Measurements from ENCODE around the gene NOTCH1.
A peak's percentile ranks its signal among the peaks of the same experiment; 100 is the strongest.

The NOTCH1 gene

DNA sequence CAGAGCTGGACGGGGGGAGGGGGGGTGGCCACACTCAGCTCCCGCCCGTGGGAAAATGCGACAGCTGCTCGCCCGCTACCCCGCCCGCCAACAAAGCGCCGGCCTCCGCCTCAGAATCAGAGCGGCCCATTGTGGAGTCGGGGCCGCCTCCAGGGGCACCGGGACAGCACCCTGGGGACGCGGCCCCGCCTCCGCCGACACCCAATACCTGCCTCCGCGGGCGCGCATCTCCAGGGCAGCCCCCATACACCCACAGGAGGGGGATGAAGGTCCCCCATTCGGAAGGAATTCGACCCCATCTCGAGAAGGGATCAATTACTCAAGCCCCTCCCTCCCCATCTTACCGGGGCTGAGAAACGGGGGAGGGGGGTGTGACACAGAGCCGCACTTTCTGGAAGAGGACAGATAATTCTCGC is 1.3 kb downstream of the NOTCH1 start:
- ChIA-PET POLR2A (ENCODE audit: low non-redundant PET) (no interaction called here), CTCF (interaction anchor here (0.8 kb wide), 1 partner anchor 56 kb away, joined by 5 read pairs; no protein-coding TSS in a partner anchor)
- TF ChIP-seq, protein P1, sequence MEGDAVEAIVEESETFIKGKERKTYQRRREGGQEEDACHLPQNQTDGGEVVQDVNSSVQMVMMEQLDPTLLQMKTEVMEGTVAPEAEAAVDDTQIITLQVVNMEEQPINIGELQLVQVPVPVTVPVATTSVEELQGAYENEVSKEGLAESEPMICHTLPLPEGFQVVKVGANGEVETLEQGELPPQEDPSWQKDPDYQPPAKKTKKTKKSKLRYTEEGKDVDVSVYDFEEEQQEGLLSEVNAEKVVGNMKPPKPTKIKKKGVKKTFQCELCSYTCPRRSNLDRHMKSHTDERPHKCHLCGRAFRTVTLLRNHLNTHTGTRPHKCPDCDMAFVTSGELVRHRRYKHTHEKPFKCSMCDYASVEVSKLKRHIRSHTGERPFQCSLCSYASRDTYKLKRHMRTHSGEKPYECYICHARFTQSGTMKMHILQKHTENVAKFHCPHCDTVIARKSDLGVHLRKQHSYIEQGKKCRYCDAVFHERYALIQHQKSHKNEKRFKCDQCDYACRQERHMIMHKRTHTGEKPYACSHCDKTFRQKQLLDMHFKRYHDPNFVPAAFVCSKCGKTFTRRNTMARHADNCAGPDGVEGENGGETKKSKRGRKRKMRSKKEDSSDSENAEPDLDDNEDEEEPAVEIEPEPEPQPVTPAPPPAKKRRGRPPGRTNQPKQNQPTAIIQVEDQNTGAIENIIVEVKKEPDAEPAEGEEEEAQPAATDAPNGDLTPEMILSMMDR (conservative IDR thresholded peaks at IDR 0.05; ENCODE audit: low read depth), result no peak
- H3K27ac ChIP-seq, result peak overlapping the region; percentile 100
- DNase-seq (ENCODE audit: low spot score), result no peak

DNA sequence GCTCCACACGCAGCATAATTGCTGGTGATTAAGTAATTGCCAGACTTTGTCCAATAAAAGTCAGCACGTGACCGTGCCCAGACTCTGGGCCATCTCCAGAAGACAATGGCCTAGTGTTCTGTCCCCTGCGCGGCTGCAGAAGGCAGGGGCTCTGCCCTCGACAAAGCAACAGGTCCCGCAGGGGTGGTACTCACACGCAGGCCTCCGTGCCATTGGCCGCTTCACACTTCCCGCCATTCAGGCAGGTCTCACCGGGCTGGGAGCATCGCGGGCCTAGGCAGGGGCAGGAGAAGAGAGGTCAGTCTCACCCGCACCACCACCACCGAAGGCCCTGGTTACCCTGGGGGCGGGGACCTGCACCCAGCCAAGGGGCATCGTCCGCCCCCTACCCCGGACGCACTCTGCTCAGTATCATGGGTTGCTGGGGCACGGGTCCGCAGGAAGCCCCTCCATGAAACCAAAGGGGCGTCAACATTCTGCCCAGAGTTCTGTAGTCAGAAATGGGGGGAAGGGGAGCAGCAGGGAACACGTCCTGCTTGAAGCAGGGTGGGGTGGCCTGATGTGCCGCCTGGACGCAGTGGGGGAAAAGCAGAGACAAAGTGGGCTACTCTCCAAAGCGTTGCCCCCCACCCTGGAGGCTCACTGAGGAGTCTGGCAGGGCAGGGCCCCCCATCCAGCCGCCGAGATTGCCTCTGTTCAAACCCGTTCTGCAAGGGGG is 1.9 kb downstream of the NOTCH1 start:
- DNase-seq (ENCODE audit: low spot score), result no peak

GRCh38 chr9:136543280-136543679 is 2.6 kb downstream of the NOTCH1 start:
- CTCF ChIA-PET, result interaction anchor here (0.8 kb wide), 1 partner anchor 56 kb away, joined by 3 read pairs; no protein-coding TSS in a partner anchor
- POLR2A ChIA-PET (ENCODE audit: low non-redundant PET), result no interaction called here
- TF ChIP-seq, protein P1 (conservative IDR thresholded peaks at IDR 0.05; ENCODE audit: low read depth), result no peak
- DNase-seq (ENCODE audit: low spot score), result no peak
- H3K27ac ChIP-seq, result peak overlapping the region; percentile 100

More for the DNA sequence above, 1.9 kb downstream of the NOTCH1 start:
- peak overlapping the region; percentile 100 for H3K27ac ChIP-seq
- TF ChIP-seq, protein P1 (conservative IDR thresholded peaks at IDR 0.05; ENCODE audit: low read depth), result no peak
- ChIA-PET CTCF (interaction anchor here (0.8 kb wide), 2 partner anchors 55 to 56 kb away, joined by 3 to 5 read pairs; no protein-coding TSS in a partner anchor), POLR2A (ENCODE audit: low non-redundant PET) (no interaction called here)

GRCh38 chr9:136542241-136543040 is 3.4 kb downstream of the NOTCH1 start:
- POLR2A ChIA-PET (ENCODE audit: low non-redundant PET), result interaction anchor here (0.7 kb wide), 2 partner anchors 14 to 82 kb away, joined by 4 to 8 read pairs; no protein-coding TSS in a partner anchor
- peak overlapping the region; percentile 100 for H3K27ac ChIP-seq
- TF ChIP-seq, protein P1 (conservative IDR thresholded peaks at IDR 0.05; ENCODE audit: low read depth), result no peak
- CTCF ChIA-PET, result interaction anchor here (0.7 kb wide), 1 partner anchor 185 kb away, joined by 4 read pairs; no protein-coding TSS in a partner anchor
- no peak for DNase-seq (ENCODE audit: low spot score)

DNA sequence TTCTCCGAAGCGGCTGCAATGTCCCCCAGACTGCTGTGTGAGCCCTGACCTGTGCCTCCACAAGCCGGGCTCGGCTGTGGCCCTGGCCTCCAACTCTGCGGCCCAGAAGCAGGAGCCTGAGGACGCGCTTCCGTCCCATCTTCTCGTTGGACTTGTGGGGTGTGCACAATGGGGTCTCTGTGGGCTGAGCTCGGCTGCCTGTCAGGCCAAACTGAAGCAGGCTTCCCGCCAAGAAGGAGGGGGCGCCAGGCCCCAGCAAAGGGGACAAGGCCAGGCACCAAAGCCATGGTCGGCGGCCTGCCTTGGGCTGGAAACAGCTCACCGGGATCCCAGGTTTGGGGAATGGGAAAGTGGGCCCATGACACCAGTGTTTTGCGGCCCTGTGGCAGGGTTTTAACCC is 4.1 kb downstream of the NOTCH1 start:
- POLR2A ChIA-PET (ENCODE audit: low non-redundant PET), result interaction anchor here (0.7 kb wide), 1 partner anchor 13 kb away, joined by 8 read pairs; no protein-coding TSS in a partner anchor
- CTCF ChIA-PET, result no interaction called here
- no peak for DNase-seq (ENCODE audit: low spot score)
- TF ChIP-seq, protein P1 (conservative IDR thresholded peaks at IDR 0.05; ENCODE audit: low read depth), result no peak
- H3K27ac ChIP-seq, result peak overlapping the region; percentile 100

DNA sequence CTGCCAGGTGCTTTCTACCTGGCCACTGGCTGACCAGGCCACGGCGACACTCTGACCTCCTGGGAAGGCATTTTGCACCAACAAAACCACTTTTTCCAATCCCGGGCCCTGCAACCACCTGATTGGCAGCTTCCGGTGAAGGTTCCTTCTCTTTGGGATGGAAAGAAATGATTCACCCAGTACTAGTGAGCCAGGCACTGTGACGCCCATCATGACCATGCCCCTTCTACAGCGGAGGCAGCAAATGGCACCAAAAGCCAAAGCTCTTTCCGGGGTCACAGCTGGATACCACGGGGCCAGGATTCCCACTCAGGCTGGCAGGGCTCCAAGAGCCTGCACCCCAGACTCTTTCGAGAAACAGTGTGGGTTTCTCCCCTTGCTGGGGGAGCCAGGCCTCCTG is 4.7 kb downstream of the NOTCH1 start:
- DNase-seq (ENCODE audit: low spot score), result no peak
- TF ChIP-seq, protein P1 (conservative IDR thresholded peaks at IDR 0.05; ENCODE audit: low read depth), result no peak
- ChIA-PET CTCF (interaction anchor here (1.0 to 1.4 kb wide), 3 partner anchors 57 to 178 kb away, joined by 3 to 5 read pairs (median 4); no protein-coding TSS in a partner anchor), POLR2A (ENCODE audit: low non-redundant PET) (no interaction called here)
- H3K27ac ChIP-seq, result peak overlapping the region; percentile 100
